Measurements from ENCODE around the gene PKNOX2.

DNA sequence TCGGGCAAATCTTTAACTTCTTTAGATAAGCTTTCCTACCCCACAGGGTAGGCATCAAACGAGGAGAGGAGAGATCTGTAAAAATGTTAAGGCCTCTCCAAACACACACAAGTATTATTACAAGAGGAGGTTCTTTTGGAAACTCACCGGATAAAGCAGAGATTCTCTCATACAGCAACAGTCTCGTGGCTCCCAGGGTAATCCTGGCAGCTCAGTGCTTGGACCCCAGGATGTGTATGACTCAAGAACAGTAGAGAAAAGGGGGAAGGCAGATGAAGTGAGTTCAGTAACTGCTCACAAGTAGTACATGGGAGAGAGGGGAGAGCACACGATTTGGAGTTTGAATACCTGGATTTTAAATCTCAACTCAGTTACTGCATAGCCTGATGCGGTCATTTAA is 210.6 kb downstream of the PKNOX2 start:
- TF ChIP-seq, protein P1, sequence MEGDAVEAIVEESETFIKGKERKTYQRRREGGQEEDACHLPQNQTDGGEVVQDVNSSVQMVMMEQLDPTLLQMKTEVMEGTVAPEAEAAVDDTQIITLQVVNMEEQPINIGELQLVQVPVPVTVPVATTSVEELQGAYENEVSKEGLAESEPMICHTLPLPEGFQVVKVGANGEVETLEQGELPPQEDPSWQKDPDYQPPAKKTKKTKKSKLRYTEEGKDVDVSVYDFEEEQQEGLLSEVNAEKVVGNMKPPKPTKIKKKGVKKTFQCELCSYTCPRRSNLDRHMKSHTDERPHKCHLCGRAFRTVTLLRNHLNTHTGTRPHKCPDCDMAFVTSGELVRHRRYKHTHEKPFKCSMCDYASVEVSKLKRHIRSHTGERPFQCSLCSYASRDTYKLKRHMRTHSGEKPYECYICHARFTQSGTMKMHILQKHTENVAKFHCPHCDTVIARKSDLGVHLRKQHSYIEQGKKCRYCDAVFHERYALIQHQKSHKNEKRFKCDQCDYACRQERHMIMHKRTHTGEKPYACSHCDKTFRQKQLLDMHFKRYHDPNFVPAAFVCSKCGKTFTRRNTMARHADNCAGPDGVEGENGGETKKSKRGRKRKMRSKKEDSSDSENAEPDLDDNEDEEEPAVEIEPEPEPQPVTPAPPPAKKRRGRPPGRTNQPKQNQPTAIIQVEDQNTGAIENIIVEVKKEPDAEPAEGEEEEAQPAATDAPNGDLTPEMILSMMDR (IDR thresholded peaks at IDR 0.05), result no peak
- no peak for TF ChIP-seq EP300 (IDR thresholded peaks at IDR 0.05)

All from suprapubic skin (tissue), 3 donors.